CD4-positive, alpha-beta T cell treated with Interleukin-15 for 1 hour (primary cell): ENCODE measurements around the gene DCBLD2.

Experiments used
- DNase-seq: peaks from one replicate; pipeline ENCODE4 v3.0.0-alpha.2; 2020

The DCBLD2 gene, protein sequence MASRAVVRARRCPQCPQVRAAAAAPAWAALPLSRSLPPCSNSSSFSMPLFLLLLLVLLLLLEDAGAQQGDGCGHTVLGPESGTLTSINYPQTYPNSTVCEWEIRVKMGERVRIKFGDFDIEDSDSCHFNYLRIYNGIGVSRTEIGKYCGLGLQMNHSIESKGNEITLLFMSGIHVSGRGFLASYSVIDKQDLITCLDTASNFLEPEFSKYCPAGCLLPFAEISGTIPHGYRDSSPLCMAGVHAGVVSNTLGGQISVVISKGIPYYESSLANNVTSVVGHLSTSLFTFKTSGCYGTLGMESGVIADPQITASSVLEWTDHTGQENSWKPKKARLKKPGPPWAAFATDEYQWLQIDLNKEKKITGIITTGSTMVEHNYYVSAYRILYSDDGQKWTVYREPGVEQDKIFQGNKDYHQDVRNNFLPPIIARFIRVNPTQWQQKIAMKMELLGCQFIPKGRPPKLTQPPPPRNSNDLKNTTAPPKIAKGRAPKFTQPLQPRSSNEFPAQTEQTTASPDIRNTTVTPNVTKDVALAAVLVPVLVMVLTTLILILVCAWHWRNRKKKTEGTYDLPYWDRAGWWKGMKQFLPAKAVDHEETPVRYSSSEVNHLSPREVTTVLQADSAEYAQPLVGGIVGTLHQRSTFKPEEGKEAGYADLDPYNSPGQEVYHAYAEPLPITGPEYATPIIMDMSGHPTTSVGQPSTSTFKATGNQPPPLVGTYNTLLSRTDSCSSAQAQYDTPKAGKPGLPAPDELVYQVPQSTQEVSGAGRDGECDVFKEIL

DNA sequence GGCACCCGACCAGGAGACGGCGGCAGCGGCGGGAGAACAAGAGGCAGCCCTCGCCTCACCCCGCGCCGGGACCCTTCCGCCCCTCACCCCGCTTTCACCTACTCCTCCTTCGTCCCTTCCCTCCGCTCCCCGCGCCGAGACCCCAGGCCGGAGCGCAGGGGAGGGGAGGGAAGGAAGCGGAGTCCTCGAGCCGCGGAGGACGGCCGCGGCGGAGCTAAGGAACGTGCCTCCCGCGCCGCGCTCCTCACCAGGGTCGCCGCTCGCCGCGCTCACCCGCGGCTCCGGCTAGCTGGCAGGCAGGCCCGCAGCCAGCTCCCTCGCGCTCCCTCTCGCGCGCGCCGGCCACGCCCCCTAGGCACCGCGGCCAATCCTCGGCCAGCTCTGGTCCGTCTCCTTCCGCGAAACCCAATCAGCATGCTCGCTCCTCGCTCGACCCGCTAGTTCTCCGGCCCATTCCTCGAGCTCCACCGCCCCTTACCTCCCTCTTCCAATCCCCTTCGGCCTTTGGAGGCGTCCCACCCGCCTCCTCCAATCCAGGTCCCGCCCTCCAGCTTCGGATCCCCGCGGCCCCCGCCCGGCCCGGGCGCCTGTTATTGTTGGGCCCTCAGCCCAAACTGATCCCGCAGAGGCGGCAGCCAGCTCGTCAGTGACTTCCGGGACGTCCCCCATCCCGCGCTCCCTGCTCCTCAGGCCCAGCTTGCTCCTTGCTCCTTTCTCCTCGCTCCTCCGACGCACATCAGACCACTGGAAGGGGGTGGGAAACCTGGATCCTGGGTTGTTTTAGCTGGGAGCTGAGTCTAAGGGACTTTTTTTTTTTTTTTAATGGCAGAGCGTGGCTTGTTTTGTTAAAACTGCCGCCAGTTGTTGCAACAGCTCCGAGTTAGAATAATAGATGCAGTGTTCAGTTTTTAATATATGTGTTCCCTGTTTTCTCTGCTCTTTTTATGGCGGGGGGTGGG lies at the start of gene DCBLD2:
DCBLD2 (minus strand) TSS at position 304 of the 959 bp plus-strand sequence. CDS start 369 bp downstream, outside the sequence.
- DNase-seq, result peak; percentile 94

DNA sequence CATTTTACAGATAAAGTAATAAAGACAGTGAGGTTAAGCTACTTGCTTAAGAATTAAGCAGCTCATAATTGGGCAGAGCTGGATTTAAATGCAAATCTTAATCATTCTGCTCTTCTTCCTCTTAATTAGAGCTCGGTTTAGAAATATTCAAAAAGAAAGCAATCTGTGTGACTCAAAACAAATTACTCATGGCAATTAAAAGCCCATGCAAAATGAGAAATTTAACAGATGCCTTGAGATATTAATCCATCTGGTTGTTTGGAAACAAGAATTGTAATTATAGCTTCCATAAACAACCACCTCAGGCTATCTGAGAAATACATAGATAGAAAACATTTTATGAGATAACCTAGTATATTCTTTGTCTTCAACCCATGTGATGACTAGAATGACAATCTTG lies 44.2 kb upstream of the DCBLD2 start:
- DNase-seq, result no peak

DNA sequence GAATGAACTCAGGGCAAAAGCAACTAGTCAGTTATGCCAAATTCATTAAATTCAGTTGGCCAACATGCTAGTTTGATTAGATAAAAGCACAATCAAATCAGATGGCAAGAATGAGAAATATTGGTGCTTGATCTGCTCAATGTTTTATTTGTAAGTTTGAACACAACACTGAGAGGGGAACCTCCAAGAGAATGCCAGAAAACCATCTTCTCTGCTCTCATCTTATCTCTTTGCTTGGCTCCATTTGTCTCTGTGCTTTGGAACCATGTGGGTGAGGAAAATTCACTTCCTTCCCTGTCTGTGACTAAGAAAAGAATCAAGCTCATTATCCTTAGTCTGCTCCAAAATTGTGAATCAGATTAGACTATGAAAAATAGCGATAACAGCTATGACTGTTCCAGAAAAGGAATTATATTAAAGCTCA lies 43.6 kb upstream of the DCBLD2 start:
- no peak for DNase-seq

DNA sequence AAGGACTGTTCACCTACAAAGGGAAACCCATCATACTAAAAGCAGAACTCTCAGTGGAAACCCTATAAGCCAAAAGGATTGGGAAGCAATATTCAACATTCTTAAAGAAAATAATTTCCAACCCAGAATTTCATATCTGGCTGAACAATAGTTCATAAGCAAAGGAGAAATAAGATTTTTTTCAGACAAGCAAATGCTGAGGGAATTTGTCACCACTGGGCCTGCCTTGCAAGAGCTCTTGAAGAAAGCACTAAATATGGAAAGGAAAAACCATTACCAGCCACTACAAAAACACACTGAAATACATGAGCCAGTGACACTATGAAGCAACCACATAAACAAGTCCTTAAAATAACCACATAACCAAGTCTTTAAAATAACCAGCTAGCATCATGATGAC lies 28.9 kb upstream of the DCBLD2 start:
- DNase-seq, result no peak

DNA sequence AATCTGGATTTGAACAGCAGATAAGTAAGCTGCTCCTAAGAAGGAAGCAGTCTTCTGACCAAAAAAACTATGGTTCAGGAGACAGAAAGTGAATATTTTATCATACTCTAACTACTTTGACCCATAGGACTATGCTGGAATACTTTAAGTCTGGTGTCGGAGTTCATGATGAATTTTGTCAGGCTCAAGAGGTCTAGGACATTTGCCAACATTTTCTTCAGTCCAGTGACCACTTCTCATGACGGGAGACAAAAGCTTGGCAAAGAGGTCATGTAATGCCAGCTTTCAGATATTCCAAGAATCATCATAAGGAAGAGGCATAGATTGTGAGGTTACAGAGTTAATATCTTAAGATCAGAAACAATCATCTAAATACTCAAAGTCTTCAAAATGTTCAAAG lies 20.5 kb upstream of the DCBLD2 start:
- DNase-seq, result no peak

DNA sequence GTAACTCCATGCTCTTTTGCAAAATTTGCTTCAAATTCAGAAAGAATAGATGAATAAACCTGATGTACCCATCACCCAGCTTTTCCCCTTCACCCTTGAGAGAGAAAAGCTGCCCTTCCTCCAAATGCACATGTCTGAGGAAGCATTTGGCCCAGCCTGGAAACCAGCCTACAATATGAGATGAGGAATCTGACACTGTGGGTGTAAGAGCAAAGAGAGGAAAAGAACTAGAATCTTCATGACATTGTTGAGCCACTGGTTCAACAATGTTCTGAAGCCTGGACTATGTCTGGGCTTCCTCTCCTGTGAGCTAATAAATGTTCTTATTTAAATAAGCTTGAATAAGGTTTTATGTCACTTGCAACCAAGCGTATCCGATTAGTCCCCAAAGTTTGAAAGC lies 18.7 kb upstream of the DCBLD2 start:
- DNase-seq, result no peak

DNA sequence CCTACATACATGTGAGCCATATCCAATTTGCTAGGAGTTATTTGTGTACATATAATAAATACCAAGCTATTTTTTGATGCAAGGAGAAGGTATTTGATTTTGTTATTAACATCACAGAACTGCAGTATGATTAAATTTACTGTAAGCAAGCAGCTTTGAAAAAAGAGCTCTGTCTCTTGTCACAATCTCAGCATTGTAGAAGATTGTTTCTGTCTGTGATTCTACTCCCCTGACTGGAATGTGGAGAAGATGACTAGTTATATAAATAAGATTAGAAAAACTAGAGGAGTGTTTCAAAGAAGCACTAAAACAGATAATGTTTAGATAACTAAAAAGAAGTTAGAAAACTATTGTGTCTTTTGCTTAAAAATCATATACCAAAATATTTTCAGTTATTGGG lies 17.1 kb upstream of the DCBLD2 start:
- no peak for DNase-seq

DNA sequence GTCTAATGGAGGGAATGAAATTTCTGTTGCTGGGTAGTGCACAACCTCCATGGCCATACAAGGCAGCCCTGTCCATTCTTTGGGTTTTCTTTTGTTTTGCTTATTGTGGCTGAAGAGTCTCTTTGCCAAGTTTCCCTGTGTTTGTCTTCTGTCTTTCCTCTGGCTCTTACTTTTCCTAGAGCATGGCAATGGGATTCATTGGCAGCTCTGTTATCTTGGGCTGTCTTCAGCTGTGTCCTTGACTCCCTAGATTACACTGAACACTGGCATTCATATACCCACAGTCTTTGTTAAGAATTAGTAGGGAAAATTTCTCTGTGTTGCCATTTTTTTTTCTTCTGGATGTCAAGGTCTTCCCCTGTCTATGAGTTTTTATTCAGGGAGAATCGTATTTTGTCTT lies 16.1 kb upstream of the DCBLD2 start:
- DNase-seq, result no peak

DNA sequence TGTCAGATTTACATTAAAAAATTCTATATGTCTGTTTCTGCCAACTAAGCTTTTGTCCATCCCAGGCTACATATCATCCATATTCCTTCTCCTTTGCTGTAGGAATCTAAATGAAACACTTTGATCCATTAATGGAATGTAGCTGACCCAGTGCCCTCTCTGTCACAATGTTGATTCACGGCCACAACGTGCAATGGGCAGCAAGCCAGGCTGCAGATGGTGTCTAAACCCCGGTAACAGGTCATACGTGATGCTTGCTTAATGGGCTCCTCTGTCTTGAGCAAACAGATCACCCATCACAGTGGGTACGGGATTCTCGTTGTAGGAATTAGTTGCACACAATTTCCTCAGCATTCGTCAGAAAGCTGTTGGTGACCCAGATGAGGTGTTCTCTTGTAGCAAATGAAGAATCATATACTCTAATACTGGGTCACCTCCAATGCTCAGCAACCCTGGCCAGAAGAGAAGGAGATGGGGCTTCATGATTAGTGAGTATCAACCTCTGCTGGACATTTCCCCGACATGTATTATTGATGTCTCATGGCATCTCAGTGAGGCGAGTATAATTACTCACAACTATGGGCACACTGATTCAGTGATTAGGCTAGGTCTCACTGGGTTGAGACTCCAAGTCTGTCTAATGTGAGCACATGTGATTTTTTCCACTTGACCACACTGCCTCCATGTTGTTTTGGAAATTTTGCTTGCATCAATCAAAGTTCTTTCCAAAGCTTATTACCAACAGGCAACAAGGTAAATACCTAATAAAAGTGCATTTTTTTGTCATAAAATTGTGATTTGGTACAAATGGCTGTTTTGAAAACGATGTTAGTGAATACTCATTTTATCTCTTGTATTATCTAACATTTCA lies 12.9 kb upstream of the DCBLD2 start:
- no peak for DNase-seq

DNA sequence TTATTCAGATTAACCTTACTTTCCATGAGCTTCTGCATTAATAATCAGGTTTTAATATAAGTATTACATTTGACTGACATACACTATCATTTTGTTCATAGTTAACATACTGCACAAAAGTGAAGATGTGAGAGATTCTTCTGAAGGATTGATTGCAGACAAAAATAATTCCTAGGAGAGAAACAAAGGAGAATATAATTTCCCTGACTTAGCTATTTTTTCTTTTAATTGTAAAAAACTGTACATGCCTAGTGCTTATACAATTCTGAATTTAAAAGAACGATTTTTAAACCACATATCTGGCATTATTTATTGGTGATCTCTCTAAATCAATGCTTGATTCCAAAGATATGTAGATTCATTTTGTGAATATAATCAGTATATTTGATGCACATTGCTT lies 11.0 kb upstream of the DCBLD2 start:
- no peak for DNase-seq

DNA sequence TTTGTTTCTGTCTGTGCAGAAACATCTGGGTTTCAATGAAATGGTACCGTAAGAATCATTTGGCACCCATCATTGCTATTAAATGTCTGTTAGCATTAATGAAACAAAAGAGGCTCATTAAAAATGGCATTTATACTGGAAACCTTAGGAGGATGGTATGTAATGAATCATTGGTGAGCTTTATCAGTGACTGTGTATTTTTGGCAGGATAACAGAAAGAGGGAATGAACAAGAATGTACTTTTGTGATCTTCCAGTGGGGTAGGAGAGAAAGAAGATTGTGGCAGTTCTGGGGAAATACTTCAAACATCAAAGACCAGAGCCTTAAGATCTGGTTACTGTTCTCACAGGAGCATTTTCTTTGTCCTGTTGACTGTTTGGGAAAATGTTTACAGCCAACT lies 4.7 kb upstream of the DCBLD2 start:
- no peak for DNase-seq

DNA sequence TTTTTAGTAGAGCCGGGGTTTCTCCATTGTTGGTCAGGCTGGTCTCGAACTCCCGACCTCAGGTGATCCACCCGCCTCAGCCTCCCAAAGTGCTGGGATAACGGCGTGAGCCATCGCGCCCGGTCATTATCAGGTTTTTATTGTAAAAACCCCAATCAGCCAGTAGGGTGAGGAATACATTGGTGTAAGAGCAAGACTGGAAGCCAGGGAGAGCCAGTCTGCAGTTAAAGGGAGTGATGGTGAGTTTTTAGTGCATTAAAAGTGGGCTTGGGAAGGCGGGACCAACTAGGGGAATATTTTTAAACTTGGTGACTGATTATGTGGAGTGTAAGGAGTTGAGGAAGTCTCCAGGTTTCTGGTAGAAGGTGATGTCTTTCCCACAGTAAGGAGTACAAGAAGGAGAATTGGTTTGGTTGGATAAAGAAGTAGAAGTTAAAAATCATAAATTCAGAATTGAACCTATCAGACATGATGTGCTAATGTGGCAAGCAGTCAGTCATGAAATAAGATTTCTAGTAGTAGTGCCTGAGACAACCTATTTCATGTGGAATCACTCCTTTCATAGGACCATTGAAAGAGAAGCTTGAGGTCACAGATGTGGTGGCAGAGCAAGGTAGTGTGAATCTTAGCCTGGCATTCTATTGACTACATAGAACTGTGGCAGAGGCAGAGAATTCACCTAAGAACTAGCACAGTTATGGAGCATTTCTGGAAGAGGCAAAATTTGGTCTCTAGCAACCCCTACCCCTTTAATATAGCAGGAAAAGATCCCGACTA lies 2.4 kb upstream of the DCBLD2 start:
- DNase-seq, result no peak

DNA sequence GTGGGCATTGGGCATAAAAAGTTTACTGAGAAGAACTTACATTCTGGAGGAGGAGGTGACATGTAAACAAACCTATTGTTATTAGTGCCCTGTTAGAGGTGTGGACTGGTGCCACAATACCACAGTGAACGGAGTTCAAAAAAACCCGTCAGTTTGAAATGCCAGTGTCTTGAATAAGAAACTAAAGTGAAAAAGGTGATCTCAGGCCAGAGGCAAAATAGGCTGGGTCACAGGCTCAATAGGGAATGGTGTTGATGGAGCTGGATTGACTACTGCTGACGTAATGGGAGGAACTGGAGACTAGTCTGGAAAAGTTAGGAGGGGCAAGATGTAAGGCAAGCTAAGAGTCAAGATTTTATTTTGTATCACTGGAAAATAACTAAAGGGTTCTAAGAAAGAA lies 1.6 kb upstream of the DCBLD2 start:
- DNase-seq, result no peak

DNA sequence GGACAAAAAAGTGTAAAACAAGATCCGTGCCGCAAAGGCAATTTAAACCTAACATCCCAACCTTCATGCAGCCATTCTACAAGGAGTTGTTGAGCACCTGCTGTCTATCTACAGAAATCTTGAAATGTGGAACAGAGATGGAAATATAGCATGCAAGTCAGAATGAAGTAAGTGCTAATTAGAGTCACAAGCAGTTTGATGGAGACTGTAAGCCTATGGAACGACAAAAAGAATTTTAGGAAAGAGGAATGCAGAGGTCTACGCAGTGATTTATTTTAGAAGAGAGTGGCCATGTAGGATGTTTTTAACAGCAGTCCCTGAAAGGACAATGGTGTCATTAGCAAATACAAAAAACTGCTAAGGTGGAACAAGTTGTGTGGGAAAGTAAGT lies 851 bp upstream of the DCBLD2 start:
- no peak for DNase-seq

DNA sequence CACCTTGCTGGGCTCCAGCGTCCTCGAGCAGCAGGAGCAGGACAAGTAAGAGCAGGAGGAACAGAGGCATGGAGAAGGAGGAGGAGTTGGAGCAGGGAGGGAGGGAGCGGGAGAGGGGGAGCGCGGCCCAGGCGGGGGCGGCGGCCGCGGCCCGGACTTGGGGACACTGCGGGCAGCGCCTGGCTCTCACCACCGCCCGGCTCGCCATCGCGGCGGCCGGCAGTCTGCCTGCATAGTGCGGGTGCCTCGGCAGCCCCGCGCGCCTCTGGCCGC lies 440 bp downstream of the DCBLD2 start:
- DNase-seq, result no peak

DNA sequence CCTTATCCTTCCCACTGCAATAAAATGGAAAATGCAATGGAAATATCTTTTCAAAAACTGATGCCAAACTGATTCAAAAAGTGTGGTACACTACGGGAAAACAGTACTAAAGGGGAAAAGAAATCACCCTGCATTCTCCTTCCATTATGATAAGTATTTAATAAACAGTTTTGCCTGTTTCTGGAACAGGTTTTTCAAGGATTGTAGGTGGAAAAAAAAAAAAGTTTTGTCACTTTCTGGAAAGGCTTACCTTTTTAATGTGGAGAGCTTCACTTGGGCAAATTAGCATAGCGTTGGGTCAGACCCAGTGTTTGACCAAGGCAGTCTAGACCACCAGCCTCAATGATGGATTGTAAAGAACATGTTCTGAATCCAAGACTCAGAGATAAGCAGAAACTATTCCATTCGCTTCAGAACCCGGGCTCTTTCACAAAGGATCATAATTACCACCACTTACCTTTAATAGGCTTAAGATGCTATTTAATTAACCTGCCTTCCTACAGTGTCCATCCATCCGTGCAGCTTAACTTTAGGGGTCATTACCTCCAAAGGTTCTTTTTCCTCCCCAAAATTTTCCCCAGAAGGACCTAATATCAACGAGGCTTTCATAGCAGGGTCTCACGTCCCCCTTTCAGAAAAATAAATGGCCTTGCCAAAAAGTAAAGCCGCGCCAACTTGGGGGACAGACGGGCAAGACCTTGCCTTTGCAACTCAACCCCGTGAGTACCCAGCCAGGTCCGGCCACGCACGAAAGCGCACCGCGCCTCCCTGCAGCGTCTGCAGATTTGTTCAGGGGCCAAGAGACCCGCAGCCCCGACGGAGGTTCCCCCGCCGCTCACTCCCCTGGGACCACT lies 1.0 kb downstream of the DCBLD2 start:
- DNase-seq, result no peak

DNA sequence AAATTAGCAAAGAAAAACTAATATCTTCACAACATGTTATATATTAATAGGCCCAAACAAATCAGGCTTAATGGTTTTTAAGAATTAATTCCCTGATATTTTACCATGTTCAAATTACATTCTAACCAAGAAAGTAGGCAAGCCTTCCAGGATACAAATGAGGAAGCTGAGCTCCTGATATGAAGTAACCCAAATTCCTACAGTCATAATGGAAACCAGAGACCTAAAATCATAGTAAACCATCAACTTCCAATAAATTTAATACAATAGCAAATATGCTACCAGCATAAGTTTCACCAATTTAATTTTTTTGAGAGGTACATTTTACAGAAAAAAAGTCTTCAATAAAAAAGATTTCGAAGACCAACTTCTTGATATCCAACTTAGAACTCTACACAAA lies 3.8 kb downstream of the DCBLD2 start:
- DNase-seq, result no peak

DNA sequence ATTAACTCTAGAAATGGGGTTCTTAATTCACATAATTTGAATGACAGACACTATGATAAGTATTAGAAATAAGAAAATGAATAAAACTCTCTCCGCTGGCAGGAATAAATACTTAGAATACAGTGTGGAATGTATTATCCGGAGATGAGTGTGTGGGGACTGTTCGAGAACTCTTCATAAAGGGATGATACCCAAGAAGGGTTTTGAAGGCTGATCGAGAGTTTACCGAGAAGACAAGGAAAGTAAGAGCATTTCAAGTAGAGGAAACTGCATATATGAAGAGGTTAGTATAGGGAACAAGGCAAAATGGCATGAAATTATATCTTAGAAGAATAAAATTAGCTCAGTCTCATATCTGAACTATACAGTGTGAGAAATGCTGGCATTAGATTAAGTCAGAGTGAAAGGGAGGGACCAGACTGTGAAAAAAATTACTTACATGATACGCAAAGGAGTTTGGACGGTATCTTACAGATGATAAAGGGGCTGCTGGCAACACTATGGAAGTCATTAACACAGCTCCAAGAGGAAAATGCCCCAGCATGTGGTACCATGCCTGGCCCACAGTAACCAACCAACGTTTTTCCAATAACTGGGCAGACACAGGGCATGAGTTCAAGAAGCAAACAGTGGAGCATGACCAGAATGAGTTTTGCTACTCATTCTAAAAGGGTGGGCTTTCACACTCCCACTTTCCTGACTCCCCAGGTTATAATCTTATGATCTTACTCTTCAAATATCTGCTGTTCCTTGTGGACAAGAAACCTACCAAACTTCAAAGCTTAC lies 6.5 kb downstream of the DCBLD2 start:
- DNase-seq, result no peak

DNA sequence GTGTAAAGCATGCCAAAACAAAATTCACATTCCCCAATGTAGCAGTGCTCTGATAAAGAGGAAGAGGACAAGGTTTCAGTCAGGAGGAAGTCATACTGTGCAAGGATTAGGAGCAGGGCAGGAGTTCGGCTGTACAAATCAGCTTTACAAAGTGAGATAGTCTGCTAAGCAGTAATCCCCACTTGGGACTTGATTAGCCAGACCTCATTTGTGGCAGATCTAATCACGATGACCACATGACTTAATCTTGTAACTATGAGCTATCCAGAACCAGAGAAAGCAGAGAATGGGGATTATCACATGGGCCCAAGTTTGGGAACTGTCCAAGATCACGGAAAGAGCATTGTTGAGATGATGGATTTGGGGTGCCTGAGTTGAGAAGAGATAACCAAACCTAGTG lies 7.8 kb downstream of the DCBLD2 start:
- no peak for DNase-seq

DNA sequence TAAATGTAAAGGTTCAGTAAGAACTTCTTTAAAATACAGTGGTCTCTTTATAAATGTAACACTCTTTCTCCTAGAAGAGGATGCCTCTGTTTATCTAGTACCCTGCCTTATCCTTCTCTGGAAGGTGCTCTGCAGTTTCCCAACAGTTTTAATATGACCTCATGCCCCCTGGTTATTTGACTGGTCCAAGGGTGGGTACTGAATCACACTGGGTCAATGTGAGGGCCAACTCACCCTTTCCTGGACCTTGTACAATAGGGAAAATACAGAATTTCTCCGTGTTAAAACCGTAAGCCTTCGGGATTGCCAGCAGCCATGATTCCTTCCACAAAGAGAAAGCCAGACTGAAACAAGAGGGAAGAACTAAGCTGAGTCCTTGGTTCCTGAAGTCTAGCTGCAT lies 9.2 kb downstream of the DCBLD2 start:
- no peak for DNase-seq
